Hippocampal formation (tissue), 2 donors: ENCODE data around the gene TTC39C.

Source experiments
- DNase-seq, 2 donors: peaks; one replicate each; lab custom pipeline; 2025; lab: John Stamatoyannopoulos, UW

TTC39C gene

DNA sequence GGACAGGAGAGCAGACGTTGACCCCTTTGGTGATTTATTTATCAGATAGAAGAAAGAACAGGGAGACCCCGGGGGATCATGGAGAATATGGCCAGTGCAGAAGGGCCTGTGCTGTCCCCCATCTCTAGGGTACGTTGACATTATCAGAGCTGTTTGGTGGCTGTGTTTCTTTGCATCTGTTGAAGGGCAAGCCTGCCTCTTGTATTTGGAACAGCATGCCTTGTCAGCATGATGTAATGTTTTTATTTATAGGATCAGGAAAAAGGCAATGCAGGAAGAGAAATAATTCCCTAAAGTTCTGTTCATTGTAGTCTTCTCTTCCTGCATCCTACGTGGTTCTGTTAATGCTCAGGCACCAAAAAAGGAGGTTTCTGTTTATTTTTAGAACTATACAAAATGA lies 74.5 kb downstream of the TTC39C start:
- DNase-seq = no peak

DNA sequence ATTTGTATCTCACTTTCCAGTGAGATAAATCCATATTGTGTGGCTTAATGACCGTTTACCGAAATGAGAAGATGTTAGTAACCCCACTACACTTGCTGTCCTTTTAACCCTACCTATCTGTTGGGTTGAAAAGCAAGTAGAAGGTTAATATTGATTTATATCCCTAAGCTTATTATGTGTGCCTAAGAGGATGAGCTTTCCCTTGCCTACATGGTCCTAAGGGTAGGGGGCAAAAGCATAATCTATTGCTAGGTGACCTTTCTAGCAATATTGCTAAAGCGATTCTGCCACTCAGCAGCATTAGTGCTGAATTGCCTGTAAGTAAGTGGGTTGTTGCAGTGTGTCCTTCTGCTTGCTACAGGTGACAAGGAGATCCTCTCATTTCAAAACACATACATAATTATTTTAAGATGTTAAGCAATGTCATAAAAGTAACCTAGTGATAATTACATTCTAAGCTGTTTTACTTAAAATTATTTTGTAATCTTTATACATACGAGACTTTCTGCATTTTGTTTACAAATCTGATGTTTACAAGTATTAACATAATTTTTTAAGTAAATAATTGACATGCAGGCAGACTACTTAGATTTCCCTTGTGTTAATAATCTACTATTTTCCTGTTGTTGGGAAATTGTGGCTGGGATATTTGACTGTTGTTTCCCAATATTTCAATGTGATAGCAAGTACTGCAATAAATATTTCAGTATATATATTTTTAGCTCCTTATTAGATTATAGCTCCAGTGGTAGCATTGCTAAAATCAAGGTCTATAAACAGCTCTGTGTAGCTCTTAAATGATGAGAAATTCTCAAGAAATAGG lies 75.2 kb downstream of the TTC39C start:
- no peak for DNase-seq

DNA sequence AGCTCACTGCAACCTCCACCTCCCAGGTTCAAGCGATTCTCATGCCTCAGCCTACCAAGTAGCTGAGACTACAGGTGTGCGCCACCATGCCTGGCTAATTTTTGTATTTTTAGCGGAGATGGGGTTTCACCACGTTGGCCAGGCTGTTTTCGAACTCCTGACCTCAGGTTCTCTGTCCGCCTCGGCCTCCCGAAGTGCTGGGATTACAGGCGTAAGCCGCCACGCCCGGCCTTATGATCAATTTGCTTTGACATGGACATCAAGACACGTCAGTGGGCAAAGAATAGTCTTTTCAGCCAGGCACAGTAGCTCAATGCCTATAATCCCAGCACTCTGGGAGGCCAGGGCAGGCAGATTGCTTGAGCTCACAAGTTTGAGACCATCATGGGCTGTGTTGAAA lies 76.3 kb downstream of the TTC39C start:
- no peak for DNase-seq

DNA sequence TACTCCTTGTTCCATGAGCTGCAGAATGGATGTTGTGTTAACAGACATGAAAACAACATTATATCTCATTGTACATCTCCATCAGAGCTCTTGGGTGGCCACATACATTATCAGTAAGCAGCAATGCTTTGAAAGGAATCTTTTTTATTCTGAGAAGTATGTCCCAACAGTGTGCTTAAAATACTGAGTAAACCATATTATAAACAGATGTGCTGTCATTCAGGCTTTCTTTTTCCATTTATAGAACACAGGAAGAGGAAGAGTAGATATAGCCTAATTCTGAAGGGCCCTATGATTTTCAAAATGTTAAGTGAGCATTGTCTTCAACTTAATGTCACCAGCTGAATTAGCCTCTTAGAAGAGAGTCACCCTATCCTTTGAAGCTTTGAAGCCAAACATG lies 80.0 kb downstream of the TTC39C start:
- no peak for DNase-seq

DNA sequence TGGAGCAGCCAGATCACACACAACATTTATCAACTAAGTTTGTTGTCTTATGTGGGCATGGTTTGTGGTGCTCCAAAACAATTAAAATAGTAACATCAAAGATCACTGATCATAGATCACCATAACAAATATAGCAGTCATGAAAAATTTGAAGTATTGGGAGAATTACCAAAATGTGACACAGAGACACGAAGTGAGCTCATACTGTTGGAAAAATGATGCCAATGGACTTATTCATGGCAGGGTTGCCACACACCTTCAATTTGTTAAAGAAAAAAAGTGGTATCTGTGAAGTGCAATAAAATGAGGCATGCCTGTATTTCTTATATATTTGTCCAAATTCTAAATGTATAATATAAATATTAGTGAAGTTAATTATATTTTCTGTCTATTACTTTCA lies 81.4 kb downstream of the TTC39C start:
- no peak for DNase-seq

DNA sequence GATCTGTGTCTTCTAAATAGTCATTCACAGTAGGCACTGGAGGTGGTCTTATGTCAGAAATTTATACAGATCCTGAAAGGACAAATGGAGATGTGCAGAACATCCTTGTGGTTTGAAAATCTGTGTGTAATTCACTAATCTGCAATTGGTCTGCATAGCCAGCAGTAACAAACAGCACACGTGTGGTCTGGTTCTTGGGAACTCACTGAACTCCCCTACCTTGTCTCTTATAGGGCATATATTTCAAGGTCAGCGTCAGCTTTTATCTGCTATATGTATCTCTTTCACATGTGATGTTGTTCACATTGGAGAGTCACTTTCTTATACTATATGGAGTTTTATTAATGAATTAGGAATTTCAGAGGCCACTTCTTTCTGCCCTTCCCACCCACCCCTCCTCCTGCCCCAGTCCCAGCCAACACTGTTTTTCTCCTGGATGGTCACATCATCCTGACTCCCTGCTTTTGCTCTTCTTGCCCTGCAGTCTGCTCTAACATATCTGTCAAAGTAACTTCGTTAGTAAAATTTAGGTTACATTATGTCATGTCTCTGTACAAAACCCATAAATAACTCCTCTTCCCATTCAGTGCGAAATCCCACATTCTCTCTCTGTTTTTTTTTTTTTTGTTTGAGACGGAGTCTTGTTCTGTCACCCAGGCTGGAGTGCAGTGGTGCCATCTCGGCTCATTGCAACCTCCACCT lies 88.9 kb downstream of the TTC39C start:
- DNase-seq = no peak

DNA sequence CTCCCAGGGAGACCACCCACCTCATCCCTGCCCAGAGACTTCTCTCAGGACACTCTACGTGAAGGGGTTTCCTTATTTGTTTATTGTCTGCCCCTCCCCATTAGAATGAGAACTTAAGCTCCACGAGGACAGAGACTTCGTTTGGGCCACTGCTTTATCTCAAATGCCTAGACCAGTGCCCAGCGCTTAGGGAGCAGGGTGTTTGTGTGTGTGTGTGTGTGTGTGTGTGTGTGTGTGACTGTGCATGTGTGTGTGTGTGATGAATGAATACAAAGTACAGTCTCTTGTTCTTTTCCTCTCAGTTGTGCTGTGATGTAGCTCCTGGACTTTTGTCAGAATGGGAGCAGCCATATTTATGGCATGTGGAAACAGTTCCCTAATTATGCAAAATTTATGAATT lies 89.9 kb downstream of the TTC39C start:
- no peak for DNase-seq

DNA sequence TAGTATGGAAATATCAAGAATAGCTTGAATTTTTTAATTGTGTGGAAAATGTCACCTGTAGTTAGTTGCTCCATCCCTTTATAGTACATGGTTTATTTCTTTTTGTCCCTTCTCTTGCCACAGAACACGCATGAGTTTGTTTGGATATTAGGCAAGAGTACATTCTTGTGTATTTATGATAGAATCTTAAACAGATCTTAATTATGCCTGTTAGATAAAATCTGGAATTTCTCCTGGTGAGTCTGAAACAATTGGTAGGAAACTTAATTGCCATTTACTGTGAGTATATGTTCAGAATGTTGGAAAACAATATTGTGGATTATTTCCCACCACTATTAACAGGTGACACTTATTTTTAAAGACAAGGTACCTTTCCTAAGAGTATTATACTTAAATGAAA lies 94.1 kb downstream of the TTC39C start:
- no peak for DNase-seq

DNA sequence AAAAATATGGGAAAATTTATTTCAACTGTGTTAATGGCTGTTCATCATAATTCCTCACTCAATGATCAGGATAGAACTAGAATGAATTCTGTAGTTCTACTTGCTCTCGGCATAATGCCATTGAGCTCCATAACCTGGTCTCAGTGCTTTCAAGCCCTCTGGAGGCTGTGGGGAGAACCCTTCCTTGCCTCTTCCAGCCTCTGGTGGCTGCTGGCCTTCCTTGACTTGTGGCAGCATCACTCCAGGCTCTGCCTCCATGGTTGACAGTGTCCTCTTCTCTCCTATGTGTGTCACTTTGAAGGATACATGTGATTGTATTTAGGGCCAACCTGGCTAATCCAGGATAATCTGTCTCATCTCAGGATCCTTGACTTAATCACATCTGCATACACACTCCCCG lies 97.4 kb downstream of the TTC39C start:
- no peak for DNase-seq

DNA sequence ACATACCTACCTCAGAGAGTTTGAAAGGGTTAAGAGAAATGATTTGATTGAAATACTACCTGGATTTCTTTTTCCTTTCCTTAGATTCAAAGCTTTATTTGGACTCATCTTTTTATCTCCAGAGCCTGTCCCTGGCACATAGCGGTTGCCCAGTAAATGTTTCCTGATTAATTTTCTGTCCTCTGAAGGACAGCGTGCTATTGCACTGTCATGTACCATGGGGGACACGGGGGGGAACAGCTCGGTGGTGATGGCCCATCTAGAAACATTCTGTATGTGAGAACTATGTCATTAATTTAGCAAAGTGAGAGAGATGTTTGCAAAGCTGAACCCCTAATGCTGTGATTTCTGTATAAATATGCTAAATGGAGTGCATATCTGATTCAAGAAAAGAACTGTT lies 97.9 kb downstream of the TTC39C start:
- DNase-seq = no peak

DNA sequence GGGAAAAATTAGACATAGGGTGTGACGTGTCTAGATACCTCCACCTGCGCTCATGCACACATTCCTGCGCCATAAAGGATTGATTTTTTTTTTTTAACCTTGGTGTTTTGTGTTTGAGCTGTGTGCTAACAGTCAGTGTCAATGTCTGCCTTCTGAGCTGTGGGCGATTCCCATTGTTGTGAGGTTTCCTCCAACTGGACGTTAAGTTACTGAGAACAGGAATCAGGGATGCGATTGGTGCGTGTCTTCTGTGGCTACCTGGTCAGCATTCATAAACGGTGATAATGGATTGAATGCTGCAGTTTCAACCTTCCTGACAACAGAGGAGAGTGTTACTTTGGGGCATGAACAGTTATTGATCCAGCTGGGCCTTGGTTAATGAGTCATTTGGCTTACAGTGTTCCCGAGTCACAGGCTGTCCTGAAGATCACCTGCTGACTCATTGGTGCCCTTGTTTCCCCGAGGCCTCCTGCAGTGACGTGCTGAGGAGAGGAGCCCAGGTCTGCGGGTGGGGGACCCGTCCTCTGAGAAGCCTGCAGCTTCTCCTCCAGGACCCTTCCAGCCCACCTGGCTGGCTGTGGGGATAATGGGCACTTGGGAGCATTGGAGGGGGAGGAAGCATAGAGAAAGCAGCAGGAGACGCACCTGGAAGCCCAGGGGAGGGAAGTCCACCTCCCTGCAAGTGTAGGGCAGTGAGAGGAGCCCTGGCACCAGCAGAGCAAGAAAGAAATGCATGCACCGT lies 98.5 kb downstream of the TTC39C start:
- DNase-seq = no peak

DNA sequence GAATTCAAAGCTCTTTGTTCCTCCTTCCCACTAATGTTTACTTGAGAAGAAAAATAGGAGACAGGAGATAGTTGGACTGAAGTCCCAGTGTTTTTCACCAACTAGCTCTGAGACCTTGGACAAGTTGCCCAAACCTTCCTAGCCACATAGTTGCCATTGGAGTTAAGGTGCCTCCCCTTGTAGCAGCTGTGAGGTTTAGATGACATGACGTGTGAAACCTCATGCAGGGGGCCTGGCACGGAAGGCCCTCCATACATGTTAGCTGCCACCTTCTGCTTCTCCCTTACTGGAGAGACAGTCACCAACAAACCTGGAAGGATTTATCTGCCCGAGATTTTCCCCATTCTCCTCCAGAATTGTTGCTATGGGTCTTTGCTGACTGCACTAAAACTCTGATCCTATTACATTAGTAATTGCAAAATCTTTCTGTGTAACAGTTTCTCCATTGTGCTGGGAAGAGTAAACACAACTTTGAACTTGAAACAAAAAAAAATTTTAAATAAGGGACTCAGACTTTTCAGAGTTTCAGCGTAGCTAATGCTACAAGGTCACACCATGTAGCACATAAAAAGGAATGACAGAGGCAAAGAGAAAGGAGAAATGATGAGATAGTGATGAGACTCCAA lies 100.5 kb downstream of the TTC39C start:
- DNase-seq = no peak

DNA sequence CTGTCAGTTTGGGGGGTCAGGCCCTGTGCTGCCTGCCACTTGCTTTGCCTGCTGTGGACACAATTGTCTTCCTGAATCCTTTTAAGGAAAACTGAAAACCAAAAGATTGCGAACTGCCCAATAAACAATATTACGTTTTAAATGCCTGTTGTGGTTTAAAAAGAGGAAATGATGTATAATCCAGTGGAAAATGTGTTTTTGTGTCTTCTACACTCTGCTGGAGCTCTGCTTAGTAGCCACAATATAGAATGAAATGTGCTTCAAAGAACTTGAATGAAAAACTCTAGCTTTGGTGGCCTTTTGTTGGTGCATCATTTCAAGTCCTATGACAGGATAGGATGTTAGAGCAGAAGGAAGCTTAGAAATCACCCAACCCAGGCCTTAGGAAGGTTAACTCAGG lies 101.1 kb downstream of the TTC39C start:
- no peak for DNase-seq

DNA sequence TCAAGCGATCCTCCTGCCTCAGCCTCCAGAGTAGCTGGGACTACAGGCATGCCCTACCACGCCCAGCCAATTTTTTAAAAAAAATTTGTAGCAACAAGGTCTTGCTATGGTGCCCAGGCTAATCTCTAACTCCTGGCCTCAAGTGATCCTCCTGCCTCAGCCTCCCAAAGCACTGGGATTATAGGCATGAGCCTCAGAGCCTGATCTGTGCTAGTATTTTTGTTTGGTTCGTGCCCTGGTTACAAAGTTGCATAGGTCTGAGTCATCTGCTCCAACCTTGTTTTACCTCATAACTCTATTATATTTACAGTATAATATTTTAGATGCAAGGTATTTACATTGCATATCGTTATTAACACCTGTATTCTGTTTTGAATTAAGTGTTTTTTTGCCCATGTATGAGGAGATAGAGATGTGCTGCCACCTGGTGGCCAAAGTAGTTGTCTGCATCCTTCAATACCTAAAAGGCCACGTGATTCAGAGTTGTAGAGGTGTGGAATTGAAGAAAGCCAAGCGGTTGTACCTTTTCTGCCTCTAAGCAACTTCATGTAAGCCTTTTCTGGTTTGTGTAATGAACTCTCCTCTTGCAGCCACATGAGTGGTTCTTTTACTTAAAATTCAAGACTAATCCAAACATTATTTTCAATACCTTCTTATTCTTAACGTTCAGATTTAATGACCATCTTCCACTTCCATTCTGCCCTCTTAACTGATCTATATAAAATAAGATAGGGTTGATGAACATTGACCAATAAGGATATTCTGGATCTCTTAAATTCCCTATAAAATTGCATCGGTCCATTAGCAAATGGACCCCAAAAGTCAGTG lies 104.4 kb downstream of the TTC39C start:
- DNase-seq = peak; percentile 19 to 69

DNA sequence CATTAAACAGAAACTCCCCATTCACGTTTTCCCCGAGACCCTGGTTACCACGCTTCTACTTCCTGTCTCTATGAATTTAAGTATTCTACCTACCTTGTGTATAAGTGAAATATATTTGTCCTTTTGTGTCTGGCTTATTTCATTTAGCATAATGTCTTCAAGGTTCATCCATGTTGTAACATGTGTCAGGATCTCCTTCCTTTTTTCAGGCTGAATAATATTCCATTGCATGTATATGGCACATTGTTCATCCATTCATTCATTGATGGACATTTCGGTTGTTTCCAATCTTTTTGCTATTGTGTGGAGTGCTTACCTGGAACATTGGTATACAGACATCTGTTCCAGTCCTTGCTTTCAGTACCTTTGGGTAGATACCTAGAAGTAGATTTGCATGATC lies 106.1 kb downstream of the TTC39C start:
- DNase-seq = no peak

DNA sequence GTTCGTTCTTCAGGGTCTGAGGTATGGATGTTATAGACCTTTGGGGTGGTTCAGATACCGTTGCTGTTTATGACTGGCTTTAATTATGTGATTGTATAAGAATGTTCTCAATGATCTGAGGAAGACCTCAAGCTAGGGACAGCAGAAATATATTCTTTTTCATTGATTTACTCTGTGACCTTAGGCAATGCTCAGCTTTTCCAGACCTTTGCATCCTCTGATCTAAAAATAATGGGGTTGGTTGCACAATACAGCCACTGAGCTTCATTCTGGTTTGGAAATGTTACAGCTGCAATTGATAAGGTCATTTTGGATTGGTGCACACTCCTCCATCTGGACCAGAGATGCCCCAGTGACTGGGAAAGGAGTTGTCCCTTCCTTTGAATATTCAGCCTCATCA lies 107.1 kb downstream of the TTC39C start:
- no peak for DNase-seq

DNA sequence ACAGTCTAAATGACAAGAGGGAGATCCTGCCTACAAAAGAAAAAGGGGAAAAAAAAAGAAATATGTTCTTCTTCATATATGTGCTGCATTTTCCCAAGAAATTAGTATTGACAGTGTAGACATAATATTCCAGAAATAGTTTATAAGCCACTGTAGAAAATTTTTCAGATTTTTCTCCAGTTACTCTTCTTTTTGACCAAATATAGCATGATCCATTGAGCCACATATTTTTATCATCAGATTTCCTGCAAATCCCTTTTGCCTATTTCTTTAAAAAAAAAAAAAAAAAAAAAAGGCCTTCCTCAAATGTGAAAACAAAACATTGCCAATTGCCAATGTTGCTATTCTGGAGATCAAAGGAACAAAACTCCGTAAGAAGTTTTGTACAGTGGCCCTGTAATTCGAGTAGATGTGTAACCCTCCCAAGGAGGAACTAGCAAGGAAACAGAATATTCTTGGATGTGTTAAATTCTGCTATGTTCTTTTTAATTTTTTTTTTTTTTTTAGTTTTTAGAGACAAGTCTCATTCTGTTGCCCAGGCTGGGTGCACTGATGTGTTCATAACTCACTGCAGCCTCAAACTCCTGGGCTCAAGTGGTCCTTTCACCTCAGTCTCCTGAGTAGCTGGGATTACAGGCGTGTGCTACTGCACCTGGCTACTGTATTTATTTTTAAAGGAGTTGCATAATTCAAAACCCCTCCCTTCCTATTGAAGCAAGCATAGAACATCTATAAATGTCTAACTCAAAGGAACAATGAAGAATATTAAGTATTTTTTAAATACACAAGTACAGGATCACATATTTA lies 111.8 kb downstream of the TTC39C start:
- no peak for DNase-seq

DNA sequence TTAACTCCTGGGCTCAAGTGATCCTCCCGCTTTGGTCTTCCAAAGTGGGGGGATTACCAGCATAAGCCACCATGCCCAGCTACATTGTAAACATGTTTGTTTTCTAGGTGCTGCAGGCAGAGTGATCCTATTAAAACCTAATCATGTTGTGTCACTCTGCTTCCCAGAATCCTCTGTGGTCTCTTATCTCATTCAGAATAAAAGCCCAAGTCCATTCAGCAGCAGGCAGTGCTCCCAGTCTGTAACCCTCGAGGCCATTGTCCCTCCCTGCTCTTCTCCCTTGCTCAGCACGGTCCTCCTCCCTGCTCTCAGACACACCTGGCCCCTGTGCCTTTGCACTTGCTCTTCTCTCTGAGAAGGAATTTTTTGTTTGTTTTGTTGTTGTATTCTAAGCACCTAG lies 113.2 kb downstream of the TTC39C start:
- no peak for DNase-seq

DNA sequence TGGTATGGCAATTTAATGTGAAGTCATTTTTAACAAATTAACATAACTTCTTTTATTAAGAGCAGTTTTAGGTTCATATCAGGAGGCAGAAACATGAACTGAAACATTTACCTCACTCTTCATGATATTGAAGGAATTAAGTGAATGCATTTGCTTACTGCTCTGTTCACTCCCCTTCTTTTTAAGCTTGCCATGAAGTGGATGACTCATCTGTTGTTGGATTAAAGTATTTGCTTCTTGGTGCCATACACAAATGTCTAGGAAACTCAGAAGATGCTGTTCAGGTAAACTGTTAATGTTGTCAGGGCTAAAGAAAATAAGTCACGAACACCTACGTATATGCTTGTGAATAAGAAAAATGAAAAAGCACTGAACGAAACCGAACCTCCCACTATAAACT lies 114.1 kb downstream of the TTC39C start:
- DNase-seq = no peak

DNA sequence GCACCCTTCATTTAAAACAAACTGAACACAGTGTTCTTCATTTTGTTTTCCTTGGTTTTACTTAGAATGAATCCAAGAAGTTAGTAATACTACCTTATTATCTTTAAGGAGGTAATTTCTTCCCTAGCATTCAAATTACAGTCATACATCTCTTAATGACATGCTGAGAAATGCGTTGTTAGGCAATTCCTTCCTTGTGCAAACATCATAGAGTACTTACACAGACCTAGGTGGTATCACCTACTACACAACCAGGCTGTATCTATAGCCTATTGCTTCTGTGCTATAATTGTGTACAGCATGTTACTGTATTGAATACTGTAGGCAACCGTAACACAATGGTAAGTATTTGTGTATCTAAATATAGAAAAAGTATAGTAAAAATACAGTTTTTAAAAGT lies 115.9 kb downstream of the TTC39C start:
- DNase-seq = no peak

DNA sequence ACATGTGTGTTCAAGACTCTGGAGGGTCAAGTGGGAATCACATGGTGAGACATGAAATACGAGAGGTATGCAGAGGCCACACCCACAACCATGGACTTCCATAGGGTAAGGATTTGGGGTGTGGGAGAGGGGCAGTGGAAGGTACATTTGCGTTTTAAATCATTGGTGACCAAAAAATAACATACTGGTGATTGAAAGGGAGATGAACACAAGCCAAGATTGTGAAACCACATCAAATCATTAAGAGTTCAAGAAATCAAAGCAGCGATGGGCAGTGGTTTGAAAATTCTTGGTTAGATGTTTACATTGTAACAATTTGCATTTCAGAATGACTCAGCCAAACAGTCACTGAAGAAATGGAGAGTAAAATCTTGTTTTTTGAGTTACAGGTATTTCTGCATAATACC lies 122.4 kb downstream of the TTC39C start:
- no peak for DNase-seq
